ENCODE measurements around the gene ZNF536.
"Not testable (repeated sequence)": the region's sequence is repeated elsewhere in the genome, so short reads cannot be mapped to it uniquely, and the experiment has no call there.

ZNF536 gene

GRCh38 chr19:30406220-30407067 lies 34.3 kb downstream of the ZNF536 start:
- H3K27ac ChIP-seq, result no peak overlapping the region
- no peak overlapping the region for H3K4me3 ChIP-seq

DNA sequence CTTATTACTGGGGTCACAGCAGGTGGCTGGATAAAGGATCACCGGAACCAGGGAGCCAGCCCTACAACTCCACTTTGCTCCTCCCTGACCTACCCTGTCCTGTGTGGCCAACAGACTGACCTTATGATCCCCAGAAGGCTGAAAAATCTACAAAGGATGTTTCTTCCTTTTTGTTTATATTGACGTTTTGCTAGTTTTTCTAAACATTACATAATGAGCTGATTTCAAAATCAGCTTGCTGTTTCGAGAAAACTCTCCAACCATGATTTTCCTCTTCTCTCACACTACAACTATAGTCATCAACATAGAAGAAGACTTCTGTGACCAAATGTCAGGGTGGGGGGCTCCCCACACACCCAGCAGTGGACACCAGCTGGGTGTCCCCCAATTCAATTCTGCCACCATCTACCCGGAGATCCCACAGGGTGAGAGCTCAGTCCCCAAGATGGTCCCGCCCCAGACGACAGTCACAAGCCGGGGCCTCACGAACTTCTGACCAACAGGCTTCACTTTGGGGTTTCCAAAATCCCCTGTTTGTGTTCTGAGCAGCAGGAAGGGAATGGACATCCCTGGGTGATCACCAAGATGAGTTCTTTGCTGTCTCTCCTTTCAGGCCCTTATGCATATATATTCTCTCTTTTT lies 35.0 kb downstream of the ZNF536 start:
- Histone ChIP-seq H3K4me3 (no peak overlapping the region), H3K27ac (no peak overlapping the region)

DNA sequence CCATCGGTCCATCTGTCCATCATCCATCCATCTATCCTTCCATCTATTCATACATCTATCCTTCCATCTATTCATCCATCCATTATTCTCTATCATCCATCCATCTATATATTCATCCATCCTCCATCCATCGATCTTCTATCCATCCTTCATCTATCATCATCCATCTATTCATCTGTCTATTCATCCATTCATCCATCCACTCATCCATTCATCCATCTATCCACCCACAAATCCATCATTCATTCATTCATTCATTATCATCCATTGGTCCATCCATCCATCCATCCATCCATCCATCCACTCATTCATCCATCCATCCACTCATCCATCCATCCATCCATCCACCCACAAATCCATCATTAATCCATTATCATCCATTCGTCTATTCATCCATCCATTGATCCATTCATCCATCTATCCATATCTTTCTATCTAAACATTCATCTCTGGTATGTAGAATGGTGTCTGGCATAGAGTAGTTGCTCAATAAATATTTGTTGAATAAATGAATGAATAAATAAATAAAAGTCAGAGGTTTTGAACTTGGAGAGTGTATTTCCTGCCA lies 36.6 kb downstream of the ZNF536 start:
- H3K27ac ChIP-seq, result no peak overlapping the region

DNA sequence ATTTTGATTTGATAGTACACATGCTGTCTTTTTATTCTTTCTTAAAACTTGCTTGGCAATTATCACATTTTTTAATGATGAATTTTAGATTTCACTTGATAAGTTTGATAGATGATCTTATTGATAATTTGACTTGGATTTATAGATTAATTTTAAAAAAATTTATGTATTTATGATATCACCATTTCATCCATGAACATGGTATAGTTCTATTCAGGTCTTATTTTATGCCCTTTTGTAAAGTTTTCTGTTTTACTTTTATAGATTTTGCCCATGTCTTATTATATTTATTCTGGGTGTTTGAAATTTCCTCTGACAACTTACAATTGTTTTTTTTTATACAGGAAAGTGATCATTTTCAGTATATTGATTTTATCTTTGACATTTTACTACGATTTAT lies 39.5 kb downstream of the ZNF536 start:
- Histone ChIP-seq H3K4me3 (no peak overlapping the region), H3K27ac (no peak overlapping the region)

More for the DNA sequence above, 36.6 kb downstream of the ZNF536 start:
- no peak overlapping the region for H3K4me3 ChIP-seq

- Histone ChIP-seq H3K4me3 (no peak overlapping the region), H3K27ac (no peak overlapping the region)
These were observed 44.2 kb downstream of the ZNF536 start for GRCh38 chr19:30416375-30416774.

DNA sequence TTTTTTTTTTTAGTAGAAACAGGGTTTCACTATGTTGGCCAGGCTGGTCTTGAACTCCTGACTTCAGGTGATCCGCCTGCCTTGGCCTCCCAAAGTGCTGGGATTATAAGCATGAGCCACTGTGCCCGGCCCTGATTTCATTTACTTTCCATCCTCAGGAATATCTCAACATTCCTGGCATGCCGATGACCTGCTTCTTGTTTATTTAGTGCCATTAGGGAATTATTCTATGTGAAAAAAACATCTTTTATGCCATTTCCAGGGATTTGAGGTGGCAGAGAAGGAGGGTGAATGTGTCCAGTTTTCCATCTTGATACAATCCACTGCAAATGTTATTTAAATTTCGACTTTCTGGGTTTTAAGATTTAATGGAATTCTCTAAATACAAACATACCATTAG lies 45.0 kb downstream of the ZNF536 start:
- H3K27ac ChIP-seq, H3K4me3 ChIP-seq: not testable (repeated sequence)

- Histone ChIP-seq H3K27ac (no peak overlapping the region), H3K4me3 (no peak overlapping the region)
These were observed 47.5 kb downstream of the ZNF536 start for GRCh38 chr19:30419568-30420180.

GRCh38 chr19:30420316-30420715 lies 48.1 kb downstream of the ZNF536 start:
- H3K27ac ChIP-seq, result no peak overlapping the region
- H3K4me3 ChIP-seq, result no peak overlapping the region

DNA sequence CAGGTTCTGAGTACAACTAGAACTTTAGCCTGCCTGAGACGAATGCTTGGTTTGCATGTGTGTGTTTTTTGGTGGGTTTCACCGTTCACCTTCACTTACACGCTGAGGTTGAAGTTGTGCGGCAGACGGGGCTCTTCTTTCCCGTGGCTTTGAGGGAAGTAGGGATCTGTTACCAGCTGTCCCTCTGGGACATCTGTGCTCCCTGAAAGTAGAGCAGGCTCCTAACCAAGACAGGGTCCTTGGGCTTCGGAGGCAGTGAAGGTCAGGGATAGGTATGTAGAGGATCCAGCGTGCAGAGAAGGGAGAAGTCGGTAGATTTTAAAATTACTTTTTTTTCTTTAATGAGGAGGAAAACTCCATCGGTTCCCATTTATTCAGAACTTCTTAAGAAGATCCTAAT lies 48.7 kb downstream of the ZNF536 start:
- H3K27ac ChIP-seq, result no peak overlapping the region
- H3K4me3 ChIP-seq, result no peak overlapping the region

DNA sequence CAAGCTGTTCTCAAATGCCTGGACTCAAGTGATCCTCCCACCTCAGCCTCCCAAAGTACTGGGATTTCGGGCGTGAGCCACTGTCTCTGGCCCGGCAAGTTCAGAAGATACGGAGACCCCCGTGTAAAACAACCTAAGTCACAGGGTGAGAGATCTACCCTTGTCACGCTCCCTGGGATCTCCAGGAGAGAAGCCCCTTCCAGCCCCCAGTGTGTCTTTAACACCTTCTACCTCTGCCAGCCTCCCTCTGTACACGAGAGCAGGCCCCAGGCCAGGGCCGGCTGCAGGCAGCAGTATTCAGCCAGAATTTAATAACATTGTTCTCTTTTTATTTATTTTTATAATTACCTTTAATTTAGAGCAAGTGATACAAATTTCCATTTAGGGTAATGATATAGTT lies 49.4 kb downstream of the ZNF536 start:
- Histone ChIP-seq H3K27ac (no peak overlapping the region), H3K4me3 (no peak overlapping the region)

GRCh38 chr19:30423481-30423880 lies 51.3 kb downstream of the ZNF536 start:
- no peak overlapping the region for H3K27ac ChIP-seq

DNA sequence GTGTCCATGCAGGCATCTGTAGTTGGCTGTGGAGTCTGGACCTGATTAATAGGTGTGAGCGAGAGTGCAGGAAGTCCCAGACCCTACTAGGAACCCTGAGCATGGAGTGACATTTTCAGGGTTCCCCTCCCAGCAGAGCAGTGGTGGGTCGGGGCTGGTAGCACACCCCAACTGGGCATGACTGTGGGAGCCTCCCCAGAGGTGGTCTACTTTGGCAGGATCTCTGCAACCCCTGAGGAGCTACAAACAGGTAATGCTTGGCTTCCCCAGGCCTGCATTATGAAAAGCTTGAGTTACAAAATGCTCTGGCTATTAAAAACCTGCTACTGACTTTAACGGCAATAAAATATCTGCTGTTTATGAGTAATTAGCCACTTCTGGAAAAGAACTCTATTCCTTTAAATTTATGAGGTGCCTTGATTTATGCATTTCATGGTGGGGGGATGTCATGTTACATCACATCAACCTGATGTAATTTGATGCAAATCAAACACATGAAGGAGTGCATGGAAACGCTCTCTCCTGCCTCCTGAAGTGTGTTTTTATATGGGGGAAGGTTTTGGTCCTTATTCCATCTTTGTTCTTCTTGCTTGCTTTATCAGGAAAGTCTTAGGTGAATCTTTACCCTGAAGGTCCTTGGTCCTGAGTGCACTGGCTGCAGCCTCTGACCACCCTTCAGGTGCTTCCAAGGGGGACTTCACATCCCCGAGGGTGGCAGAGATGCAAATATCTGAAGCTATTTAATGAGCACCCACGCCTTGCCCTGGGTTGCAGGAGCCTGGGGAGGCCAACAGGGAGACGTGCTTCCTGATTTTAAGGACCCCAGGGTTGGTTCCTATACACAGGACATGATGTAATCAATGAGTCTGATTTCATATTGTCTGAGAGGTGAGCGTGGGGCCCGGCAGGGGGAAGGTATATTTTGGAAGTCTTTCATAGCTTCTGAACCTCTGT lies 54.0 kb downstream of the ZNF536 start:
- H3K27ac ChIP-seq, result no peak overlapping the region

More at GRCh38 chr19:30423481-30423880, 51.3 kb downstream of the ZNF536 start:
- no peak overlapping the region for H3K4me3 ChIP-seq

GRCh38 chr19:30426864-30427263 lies 54.7 kb downstream of the ZNF536 start:
- Histone ChIP-seq H3K27ac (no peak overlapping the region), H3K4me3 (no peak overlapping the region)

More for the DNA sequence above, 54.0 kb downstream of the ZNF536 start:
- H3K4me3 ChIP-seq, result no peak overlapping the region

GRCh38 chr19:30428092-30428680 lies 56.0 kb downstream of the ZNF536 start:
- Histone ChIP-seq H3K4me3 (no peak overlapping the region), H3K27ac (no peak overlapping the region)

- H3K4me3 ChIP-seq, result no peak overlapping the region
- no peak overlapping the region for H3K27ac ChIP-seq
These were observed 56.7 kb downstream of the ZNF536 start for GRCh38 chr19:30428844-30429243.

GRCh38 chr19:30430206-30430734 lies 58.1 kb downstream of the ZNF536 start:
- no peak overlapping the region for H3K4me3 ChIP-seq
- H3K27ac ChIP-seq, result no peak overlapping the region

DNA sequence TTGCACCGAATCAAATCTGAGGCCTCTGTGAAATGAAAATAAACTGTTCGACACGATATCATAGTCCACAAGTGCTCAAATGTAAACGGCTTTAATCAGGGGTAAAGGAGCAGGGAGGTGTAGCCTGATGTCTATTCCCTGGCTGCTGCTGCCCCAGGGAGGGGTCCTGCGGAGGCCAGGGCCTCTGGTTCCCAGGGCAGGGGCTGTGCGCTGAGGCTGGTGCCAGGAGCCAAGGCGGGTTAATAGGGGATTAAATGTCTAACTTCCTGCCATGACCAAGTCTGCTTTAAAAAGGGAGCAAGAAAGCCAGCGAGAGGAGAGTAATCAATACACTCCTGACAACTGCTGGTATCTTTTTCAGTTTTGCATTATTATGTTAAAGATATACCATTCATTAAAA lies 59.4 kb downstream of the ZNF536 start:
- Histone ChIP-seq H3K4me3 (no peak overlapping the region), H3K27ac (no peak overlapping the region)

DNA sequence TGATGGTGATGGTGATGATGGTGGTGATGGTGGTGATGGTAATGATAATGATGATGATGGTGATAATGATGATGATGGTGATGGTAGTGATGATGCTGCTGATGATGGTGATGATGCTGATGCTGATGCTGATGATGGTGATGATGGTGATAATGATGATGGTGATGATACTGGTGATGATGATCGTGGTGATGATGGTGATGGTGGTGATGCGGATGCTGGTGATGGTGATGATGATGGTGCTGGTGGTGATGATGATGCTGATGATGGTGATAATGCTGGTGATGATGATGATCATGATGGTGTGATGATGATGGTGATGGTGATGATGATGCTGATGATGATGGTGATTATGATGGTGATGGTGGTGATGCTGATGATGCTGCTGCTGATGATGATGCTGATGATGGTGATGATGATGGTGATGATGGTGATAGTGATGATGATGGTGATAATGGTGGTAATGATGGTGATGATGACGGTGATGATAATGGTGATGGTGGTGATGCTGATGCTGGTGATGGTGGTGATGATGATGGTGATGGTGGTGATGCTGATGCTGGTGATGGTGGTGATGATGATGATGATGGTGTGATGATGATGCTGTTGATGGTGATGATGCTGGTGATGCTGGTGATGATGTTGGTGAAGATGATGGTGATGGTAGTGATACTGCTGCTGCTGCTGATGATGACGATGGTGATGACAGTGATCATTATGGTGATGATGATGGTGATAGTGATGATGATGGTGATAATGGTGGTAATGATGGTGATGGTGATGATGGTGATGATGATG lies 62.8 kb downstream of the ZNF536 start:
- no peak overlapping the region for H3K4me3 ChIP-seq
- H3K27ac ChIP-seq, result no peak overlapping the region
